22Rv1 (cell line): ENCODE results near the gene ITIH6.
"Not testable (repeated sequence)": the region's sequence is repeated elsewhere in the genome, so short reads cannot be mapped to it uniquely, and the experiment has no call there.

ENCODE experiments used
- H3K27ac ChIP-seq: fragments of 450-650 bp; 2 replicates; pipeline ENCODE4 v1.5.1; 2017
- ZFX ChIP-seq: fragments of 450-650 bp; IDR thresholded peaks from 2 replicates; pipeline ENCODE4 v1.6.1; 2017; ENCODE audit warnings: antibody characterized with exemption, borderline replicate concordance
- TF ChIP-seq, protein P1 (sequence below): fragments of 450-650 bp; IDR thresholded peaks from 2 replicates; pipeline ENCODE4 v1.5.1; 2017; ENCODE audit warnings: mild to moderate bottlenecking

ITIH6 gene

DNA sequence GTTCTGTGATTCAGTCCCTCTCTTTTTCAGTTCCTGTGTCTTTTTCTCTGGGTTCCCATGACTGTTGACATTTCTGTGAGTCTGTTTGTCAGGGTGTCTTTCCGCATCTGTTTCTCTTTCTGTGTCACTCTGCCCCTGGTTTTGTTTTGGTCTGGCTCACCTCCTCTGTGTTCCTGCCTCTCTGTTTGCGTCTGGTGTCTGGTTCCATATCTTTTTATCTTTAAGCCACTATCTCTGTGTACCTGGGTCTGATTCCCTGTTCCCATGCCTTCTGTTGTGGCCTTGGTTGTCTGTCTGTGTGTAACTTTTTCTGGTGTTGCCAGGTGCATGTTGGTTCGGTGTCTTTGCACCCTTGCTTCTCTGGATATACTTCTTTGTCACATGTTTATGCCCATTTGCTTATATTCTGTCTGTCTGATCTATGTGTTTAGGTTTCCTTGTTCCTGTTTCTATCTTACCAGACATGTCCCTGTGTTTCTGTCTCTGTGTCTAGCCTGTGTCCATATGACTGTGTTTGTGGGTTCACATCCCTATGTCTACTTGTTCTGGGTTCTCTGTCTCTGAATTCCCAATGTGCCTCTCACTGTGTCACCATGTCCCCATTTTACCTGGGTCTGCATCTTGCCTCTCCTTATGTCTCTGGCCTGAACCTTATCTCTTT, 50.2 kb downstream of the ITIH6 start:
- TF ChIP-seq, protein P1, sequence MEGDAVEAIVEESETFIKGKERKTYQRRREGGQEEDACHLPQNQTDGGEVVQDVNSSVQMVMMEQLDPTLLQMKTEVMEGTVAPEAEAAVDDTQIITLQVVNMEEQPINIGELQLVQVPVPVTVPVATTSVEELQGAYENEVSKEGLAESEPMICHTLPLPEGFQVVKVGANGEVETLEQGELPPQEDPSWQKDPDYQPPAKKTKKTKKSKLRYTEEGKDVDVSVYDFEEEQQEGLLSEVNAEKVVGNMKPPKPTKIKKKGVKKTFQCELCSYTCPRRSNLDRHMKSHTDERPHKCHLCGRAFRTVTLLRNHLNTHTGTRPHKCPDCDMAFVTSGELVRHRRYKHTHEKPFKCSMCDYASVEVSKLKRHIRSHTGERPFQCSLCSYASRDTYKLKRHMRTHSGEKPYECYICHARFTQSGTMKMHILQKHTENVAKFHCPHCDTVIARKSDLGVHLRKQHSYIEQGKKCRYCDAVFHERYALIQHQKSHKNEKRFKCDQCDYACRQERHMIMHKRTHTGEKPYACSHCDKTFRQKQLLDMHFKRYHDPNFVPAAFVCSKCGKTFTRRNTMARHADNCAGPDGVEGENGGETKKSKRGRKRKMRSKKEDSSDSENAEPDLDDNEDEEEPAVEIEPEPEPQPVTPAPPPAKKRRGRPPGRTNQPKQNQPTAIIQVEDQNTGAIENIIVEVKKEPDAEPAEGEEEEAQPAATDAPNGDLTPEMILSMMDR: no peak
- no peak for TF ChIP-seq ZFX
- no peak overlapping the region for H3K27ac ChIP-seq

GRCh38 chrX:54746928-54747327, 51.1 kb downstream of the ITIH6 start:
- TF ChIP-seq, protein P1: no peak
- no peak for TF ChIP-seq ZFX
- H3K27ac ChIP-seq: no peak overlapping the region

DNA sequence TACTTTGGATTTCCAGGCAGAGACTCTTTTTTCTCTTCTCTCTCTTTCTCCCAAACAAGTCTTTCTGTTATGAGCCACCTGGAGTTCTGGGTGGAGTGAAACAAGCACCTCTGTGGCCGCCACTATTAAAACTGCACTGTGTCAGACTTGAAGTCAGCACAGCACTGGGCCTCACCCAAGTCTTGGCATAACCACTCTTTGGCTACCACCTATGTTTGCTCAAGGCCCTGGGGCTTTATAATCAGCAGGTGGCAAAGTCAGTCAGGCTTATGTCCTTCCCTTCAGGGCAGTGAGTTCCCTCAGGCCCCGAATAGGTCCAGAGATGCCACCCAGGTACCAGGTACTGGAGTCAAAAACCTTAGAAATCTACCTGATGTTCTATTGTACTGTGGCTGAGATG, 52.4 kb downstream of the ITIH6 start:
- TF ChIP-seq, protein P1: no peak
- no peak for TF ChIP-seq ZFX
- no peak overlapping the region for H3K27ac ChIP-seq

DNA sequence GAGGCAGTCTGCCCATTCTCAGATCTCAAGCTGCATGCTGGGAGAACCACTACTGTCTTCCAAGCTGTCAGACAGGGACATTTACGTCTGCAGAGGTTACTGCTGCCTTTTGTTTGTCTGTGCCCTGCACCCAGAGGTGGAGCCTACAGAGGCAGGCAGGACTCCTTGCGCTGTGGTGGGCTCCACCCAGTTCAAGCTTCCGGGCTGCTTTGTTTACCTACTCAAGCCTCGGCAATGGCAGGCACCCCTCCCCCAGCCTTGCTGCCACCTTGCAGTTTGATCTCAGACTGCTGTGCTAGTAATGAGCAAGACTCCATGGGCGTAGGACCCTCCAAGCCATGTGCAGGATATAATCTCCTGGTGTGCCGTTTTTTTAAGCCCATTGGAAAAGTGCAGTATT, 59.5 kb downstream of the ITIH6 start:
- not testable (repeated sequence) for H3K27ac ChIP-seq

GRCh38 chrX:54736298-54736942, 61.6 kb downstream of the ITIH6 start:
- H3K27ac ChIP-seq: not testable (repeated sequence)

- TF ChIP-seq ZFX: no peak
- TF ChIP-seq, protein P1: no peak
- no peak overlapping the region for H3K27ac ChIP-seq
Measured at GRCh38 chrX:54721424-54721823, 76.6 kb downstream of the ITIH6 start.

DNA sequence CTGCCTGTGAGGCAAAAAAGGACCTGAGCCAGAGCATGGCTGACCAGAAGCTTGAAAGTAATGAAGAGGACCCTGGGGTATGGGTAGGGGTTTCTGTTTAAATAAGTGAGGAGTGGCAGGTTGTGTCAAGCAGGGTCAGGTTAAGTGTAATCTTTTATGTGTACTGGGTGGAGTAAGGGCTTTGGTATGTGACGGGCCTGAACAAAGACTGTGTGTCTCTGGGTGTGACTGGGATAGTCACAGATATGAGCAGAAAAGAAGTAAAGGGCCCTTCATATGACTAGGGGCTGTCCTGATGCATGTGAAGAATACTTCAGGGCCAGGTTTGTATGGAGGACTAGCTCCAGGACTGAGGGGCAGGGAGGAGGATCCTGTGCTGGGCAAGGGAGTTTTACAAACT, 82.4 kb downstream of the ITIH6 start:
- TF ChIP-seq, protein P1: no peak
- no peak for TF ChIP-seq ZFX
- no peak overlapping the region for H3K27ac ChIP-seq

DNA sequence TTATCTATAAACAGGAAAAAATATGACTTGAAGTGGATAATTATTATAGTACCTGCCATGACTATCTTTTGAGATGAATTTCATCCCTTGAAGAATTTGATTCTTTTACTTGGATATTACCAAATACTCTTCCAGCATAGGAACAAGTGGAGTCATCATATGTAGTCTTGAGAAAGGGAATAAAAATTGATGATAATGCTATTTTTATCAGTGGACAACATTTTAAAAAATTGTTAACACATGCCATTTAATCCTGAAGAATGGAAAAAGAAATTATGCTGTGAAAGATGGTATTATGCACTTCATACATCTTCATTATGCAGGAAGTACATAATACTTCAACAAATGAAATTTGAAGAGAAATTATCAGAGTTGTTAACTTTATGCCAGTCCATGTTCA, 83.6 kb downstream of the ITIH6 start:
- H3K27ac ChIP-seq: no peak overlapping the region

More for the DNA sequence above, 83.6 kb downstream of the ITIH6 start:
- TF ChIP-seq, protein P1: no peak
